Endothelial cell of umbilical vein (primary cell): Measurements from ENCODE around the gene ZNF285. TPM values are rescaled to one million over a fixed set of nuclear protein-coding genes. Genes with fewer than 3 reads are reported as not detected.
A peak's percentile ranks its signal among the peaks of the same experiment; 100 is the strongest.

Source experiments
- BruUV-seq: library from RNA; stranded (reverse); fragments of 400-500 nt; replicated peaks from 2 replicates; lab custom pipeline; 2021; lab: Mats Ljungman, UMichigan
- CTCF ChIA-PET: fragments of 300-600, 350-600 bp; sonication (Branson Sonifier 250); formaldehyde crosslinking; loops from one replicate; lab custom pipeline; 2021; ENCODE audit warnings: antibody characterized with exemption, inconsistent platforms; lab: Charles Lee
- POLR2A ChIA-PET: fragments of 300-600, 350-600 bp; sonication (Branson Sonifier 250); formaldehyde crosslinking; loops from one replicate; lab custom pipeline; 2021; ENCODE audit warnings: antibody characterized with exemption, inconsistent platforms; lab: Charles Lee
- DNase-seq: peaks from one replicate; pipeline ENCODE4 v3.0.0-alpha.2; 2011; ENCODE audit warnings: low read depth, low spot score
- FAIRE-seq: peaks from 2 replicates; lab custom pipeline; 2011; peaks lifted over from hg19 to GRCh38; lab: Jason Lieb, UNC
- H2AFZ ChIP-seq: 2 replicates; pipeline ENCODE4 v1.6.0; 2012; ENCODE audit warnings: low read depth, low read length, control low read depth, inconsistent platforms
- H3K27ac ChIP-seq: 2 replicates; pipeline ENCODE4 v1.5.1; 2011; ENCODE audit warnings: low read depth, mild to moderate bottlenecking, control low read depth, low read length, moderate library complexity; ENCODE audit not compliant: insufficient read depth
- H3K27me3 ChIP-seq, 2 experiments: 2 replicates each; pipeline versions ENCODE4 v1.6.0 to v1.6.1; 2011; ENCODE audit warnings: low read length in 2 of 2, mixed read lengths in 1 of 2; ENCODE audit not compliant: control insufficient read depth in 2 of 2, insufficient read depth in 2 of 2
- H3K36me3 ChIP-seq, 2 experiments: 2 replicates in 1 of 2; 3 replicates in 1 of 2; pipeline ENCODE4 v1.5.1; 2011; ENCODE audit warnings: low read length in 2 of 2, mild to moderate bottlenecking in 1 of 2, moderate library complexity in 1 of 2; ENCODE audit not compliant: control insufficient read depth in 2 of 2, insufficient read depth in 2 of 2; ENCODE audit errors: extremely low read depth in 1 of 2
- H3K4me1 ChIP-seq: 3 replicates; pipeline ENCODE4 v1.5.1; 2011; ENCODE audit warnings: mild to moderate bottlenecking, low read length; ENCODE audit not compliant: control insufficient read depth, insufficient read depth; ENCODE audit errors: extremely low read depth
- H3K4me2 ChIP-seq: 2 replicates; pipeline ENCODE4 v1.6.1; 2011; ENCODE audit warnings: low read length, control low read depth, mixed read lengths; ENCODE audit not compliant: insufficient read depth
- H3K4me3 ChIP-seq, 3 experiments: fragments of 200-600 bp in 1 of 3; sonication (generic), shearing (Covaris generic) in 1 of 3; replicated peaks in 1 of 3; 2 replicates each; pipeline ENCODE4 v1.5.1; 2011 to 2016; ENCODE audit warnings: control low read depth in 3 of 3, low read length in 3 of 3, mild to moderate bottlenecking in 2 of 3, inconsistent platforms in 1 of 3, low read depth in 1 of 3, moderate library complexity in 1 of 3; ENCODE audit not compliant: insufficient read depth in 1 of 3
- H3K79me2 ChIP-seq: 2 replicates; pipeline ENCODE4 v1.6.0; 2012; ENCODE audit warnings: low read length, inconsistent platforms; ENCODE audit not compliant: control insufficient read depth, insufficient read depth
- H3K9ac ChIP-seq: replicated peaks from 2 replicates; pipeline ENCODE3; 2011; ENCODE audit warnings: low read length, control low read depth; ENCODE audit not compliant: insufficient read depth; ENCODE audit errors: extremely low read depth
- H3K9me1 ChIP-seq: replicated peaks from 3 replicates; pipeline ENCODE4 v1.6.0; 2011; ENCODE audit warnings: mild to moderate bottlenecking, low read length; ENCODE audit not compliant: control insufficient read depth, insufficient read depth; ENCODE audit errors: extremely low read depth
- H3K9me3 ChIP-seq: replicated peaks from 2 replicates; pipeline ENCODE4 v1.5.1; 2012; ENCODE audit warnings: low read length, inconsistent platforms; ENCODE audit not compliant: control insufficient read depth, insufficient read depth
- H4K20me1 ChIP-seq: replicated peaks from 2 replicates; pipeline ENCODE3; 2011; ENCODE audit warnings: mild to moderate bottlenecking, low read length; ENCODE audit not compliant: control insufficient read depth, insufficient read depth; ENCODE audit errors: extremely low read depth
- EZH2 ChIP-seq: IDR thresholded peaks from 2 replicates; pipeline ENCODE4 v1.6.1; 2012; ENCODE audit warnings: borderline replicate concordance, low read depth, mild to moderate bottlenecking, moderate library complexity, low read length, inconsistent platforms; ENCODE audit not compliant: severe bottlenecking
- FOS ChIP-seq: IDR thresholded peaks from 2 replicates; pipeline ENCODE4 v1.6.1; 2011; ENCODE audit warnings: mild to moderate bottlenecking, low read length, moderate library complexity, borderline replicate concordance; ENCODE audit not compliant: insufficient read depth
- GATA2 ChIP-seq: IDR thresholded peaks from 2 replicates; pipeline ENCODE4 v1.7.0; 2011; ENCODE audit warnings: low read depth, mild to moderate bottlenecking, moderate library complexity, mixed read lengths, low read length; ENCODE audit not compliant: insufficient read length, insufficient read depth
- JUN ChIP-seq: IDR thresholded peaks from 2 replicates; pipeline ENCODE4 v1.6.1; 2011; ENCODE audit warnings: borderline replicate concordance, low read depth; ENCODE audit not compliant: insufficient read length, insufficient read depth
- MYC ChIP-seq: IDR thresholded peaks from one replicate; pipeline ENCODE4 v1.6.1; 2011; ENCODE audit warnings: mild to moderate bottlenecking, low read depth, low read length
- POLR2A ChIP-seq: IDR thresholded peaks from 2 replicates; pipeline ENCODE4 v1.6.1; 2012; ENCODE audit warnings: low read depth, mild to moderate bottlenecking, control low read depth, low read length
- POLR2AphosphoS5 ChIP-seq: IDR thresholded peaks from 2 replicates; pipeline ENCODE4 v1.6.1; 2012; ENCODE audit warnings: low read depth, mild to moderate bottlenecking, control low read depth, low read length, moderate library complexity; ENCODE audit not compliant: insufficient read depth
- dilution Hi-C: fragments of 300-500 bp; cut with MboI; formaldehyde crosslinking; loops from one replicate; pipeline ENCODE4 v1.15.0; 2019; ENCODE audit warnings: low sequenced_read_pairs; ENCODE audit not compliant: extremely low pct_ligation_motif_present
- intact Hi-C: fragments of 100-400 bp; cut with micrococcal nuclease; formaldehyde crosslinking; loops from one replicate; pipeline ENCODE4 v1.10.0; 2022
- polyA plus RNA-seq, 4 experiments: library from polyadenylated mRNA; depleted of rRNA in 3 of 4; stranded (reverse) in 3 of 4; unstranded in 1 of 4; fragments of >200 nt; gene quantifications; 2 replicates each; pipeline versions ENCODE4 v1.2.1 to v1.2.3, GENCODE V29; 2011 to 2012; ENCODE audit warnings: missing spikeins in 1 of 4
- total RNA-seq: library from RNA; stranded (reverse); gene quantifications from 2 replicates; pipeline ENCODE4 v1.2.3, GENCODE V29; 2021
- TF ChIP-seq, protein P1 (sequence below): IDR thresholded peaks from 2 replicates; pipeline ENCODE4 v1.6.1; 2011; ENCODE audit not compliant: insufficient read depth, insufficient read length
- TF ChIP-seq, protein P2 (sequence below), 2 donors: IDR thresholded peaks; 1 replicate in 1 of 2; 2 replicates in 1 of 2; pipeline ENCODE4 v1.5.1; 2011; ENCODE audit warnings: low read length in 2 of 2, mild to moderate bottlenecking in 2 of 2, moderate library complexity in 2 of 2, control low read depth in 1 of 2, inconsistent platforms in 1 of 2, low read depth in 1 of 2; ENCODE audit not compliant: insufficient read depth in 1 of 2; ENCODE audit errors: extremely low read depth in 1 of 2

Gene ZNF285
- total and polyA plus RNA-seq, 2 donors (not counting 3 experiments of a cell fraction or from before 2014, with no cell fraction given), result 0.90 to 4.6 TPM

DNA sequence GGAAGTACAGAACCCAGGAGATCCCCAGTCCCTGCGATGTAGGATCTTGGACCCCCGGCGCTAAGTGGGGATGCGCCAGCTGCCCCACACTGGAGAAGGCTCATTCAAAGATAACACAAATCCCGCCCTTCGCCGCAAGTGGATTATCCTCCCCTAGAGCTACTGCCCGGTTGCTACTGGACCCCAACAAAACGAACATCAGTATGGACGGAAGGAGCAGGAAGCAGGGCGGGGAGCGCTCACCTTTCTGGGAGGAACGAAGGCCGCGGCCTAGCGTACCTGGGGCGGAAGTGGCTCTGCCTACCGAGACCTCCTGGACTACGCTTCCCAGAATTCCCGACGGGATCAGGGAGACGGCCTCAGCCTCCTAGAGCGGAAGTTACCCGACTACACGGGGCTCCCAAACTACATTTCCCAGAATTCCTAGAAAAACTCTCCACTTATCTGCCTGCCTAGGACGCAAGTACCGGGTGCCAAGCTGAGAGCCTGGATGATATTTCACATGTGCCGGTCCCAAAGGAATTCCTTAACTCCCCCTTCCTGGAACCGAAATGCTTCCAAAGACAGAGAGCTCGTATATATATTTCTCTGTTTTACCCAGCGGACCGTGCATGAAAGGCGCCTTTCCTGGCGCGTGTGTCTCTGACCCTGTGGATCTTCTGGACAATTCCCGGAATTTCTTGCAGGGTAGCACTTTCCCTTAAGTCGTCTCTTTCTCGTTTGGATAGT is 44.9 kb downstream of the ZNF285 start, which contains the start of gene ZNF112:
Gene ZNF112 (minus strand): TSS at position 298 of the 729 bp plus-strand sequence. CDS start 16,141 bp downstream, outside the sequence.
- Histone ChIP-seq H2AFZ (peak within 1 kb of the TSS; percentile 91), H3K36me3 (no peaks in the 10 kb centered on the region), H3K27ac (no peak within 1 kb of the TSS), H3K9me1 (no peaks in the 10 kb centered on the region), H3K4me2 (peak within 1 kb of the TSS; percentile 90), H3K9ac (peak within 1 kb of the TSS; percentile 55), H3K27me3 (no peaks in the 10 kb centered on the region), H3K9me3 (no peaks in the 10 kb centered on the region), H3K79me2 (peaks cover 11% of the 10 kb centered on the region), H4K20me1 (no peaks in the 10 kb centered on the region), H3K4me3 (peak within 1 kb of the TSS; percentile 41 to 60 (median 58)), H3K4me1 (peaks cover 4% of the 10 kb centered on the region)
- dilution Hi-C loops (no loop called here), intact Hi-C loops (loop anchor here (1.0 to 5.0 kb wide), 9 partner anchors 45 to 405 kb away; partner anchors contain the start of genes ZNF155, ZNF180, ZNF221 and ZNF224)
- FAIRE-seq (peak; percentile 99), DNase-seq (peak; percentile 93)
- peak; percentile 56 for TF ChIP-seq POLR2A
- TF ChIP-seq, protein P1, sequence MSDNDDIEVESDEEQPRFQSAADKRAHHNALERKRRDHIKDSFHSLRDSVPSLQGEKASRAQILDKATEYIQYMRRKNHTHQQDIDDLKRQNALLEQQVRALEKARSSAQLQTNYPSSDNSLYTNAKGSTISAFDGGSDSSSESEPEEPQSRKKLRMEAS, result no peak
- BruUV-seq, result no TSS peak
- POLR2A ChIA-PET, result no interaction called here
- CTCF ChIA-PET, result no interaction called here

DNA sequence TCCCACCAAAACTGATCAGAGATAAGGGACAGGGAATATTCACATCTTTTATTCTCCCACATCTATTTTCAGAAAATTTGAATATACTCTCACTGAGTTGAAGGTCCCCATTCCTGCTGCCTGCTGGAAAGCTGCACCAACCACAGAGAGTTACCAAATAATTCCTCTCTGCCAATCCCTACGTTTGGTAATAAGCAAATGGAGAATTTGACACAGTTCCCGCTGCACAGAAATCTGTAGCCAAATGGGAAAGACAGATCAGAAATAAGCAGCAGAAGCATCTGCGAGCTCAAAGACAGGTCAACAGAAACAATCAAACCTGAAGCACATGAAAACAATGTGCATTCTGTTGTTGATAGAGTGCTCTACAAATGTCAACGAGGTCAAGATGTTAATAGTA is 54.9 kb downstream of the ZNF285 start:
- no peak overlapping the region for H3K4me2 ChIP-seq
- no TSS peak for BruUV-seq
- intact Hi-C loops (no loop called here), dilution Hi-C loops (no loop called here)
- no peaks in the 10 kb centered on the region for H3K36me3 ChIP-seq
- no peaks in the 10 kb centered on the region for H3K4me1 ChIP-seq
- H3K4me3 ChIP-seq, result no peak overlapping the region
- H4K20me1 ChIP-seq, result no peaks in the 10 kb centered on the region
- H3K79me2 ChIP-seq, result peaks cover 5% of the 10 kb centered on the region
- H3K27me3 ChIP-seq, result no peaks in the 10 kb centered on the region
- H2AFZ ChIP-seq, result no peak overlapping the region
- ChIA-PET CTCF (no interaction called here), POLR2A (no interaction called here)
- no peak overlapping the region for H3K27ac ChIP-seq
- no peak overlapping the region for H3K9ac ChIP-seq
- no peaks in the 10 kb centered on the region for H3K9me1 ChIP-seq
- FAIRE-seq, result no peak
- TF ChIP-seq GATA2, result no peak
- no peak for TF ChIP-seq EZH2
- TF ChIP-seq, protein P2, sequence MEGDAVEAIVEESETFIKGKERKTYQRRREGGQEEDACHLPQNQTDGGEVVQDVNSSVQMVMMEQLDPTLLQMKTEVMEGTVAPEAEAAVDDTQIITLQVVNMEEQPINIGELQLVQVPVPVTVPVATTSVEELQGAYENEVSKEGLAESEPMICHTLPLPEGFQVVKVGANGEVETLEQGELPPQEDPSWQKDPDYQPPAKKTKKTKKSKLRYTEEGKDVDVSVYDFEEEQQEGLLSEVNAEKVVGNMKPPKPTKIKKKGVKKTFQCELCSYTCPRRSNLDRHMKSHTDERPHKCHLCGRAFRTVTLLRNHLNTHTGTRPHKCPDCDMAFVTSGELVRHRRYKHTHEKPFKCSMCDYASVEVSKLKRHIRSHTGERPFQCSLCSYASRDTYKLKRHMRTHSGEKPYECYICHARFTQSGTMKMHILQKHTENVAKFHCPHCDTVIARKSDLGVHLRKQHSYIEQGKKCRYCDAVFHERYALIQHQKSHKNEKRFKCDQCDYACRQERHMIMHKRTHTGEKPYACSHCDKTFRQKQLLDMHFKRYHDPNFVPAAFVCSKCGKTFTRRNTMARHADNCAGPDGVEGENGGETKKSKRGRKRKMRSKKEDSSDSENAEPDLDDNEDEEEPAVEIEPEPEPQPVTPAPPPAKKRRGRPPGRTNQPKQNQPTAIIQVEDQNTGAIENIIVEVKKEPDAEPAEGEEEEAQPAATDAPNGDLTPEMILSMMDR (IDR thresholded peaks at IDR 0.05; ENCODE audit: extremely low read depth in 1 of 2, insufficient read depth in 1 of 2, low read depth in 1 of 2, low read length in 2 of 2), result no peak
- TF ChIP-seq JUN, result no peak
- TF ChIP-seq, protein P1, result no peak
- no peak for TF ChIP-seq MYC
- TF ChIP-seq POLR2A, result no peak
- no peak for TF ChIP-seq FOS
- no peak for TF ChIP-seq POLR2AphosphoS5
- DNase-seq, result no peak
- H3K9me3 ChIP-seq, result no peaks in the 10 kb centered on the region
